Lower leg skin (tissue), 4 donors: ENCODE measurements around the gene SIRT2. TPM values are rescaled to one million over a fixed set of nuclear protein-coding genes. Genes with fewer than 3 reads are reported as not detected.
A peak's percentile ranks its signal among the peaks of the same experiment; 100 is the strongest.

ENCODE experiments used
- DNase-seq, 2 donors: peaks; one replicate each; pipeline ENCODE4 v3.0.0-alpha.2; 2019; ENCODE audit warnings: low spot score in 2 of 2
- H3K4me3 ChIP-seq: fragments of 200-600 bp; sonication (generic); 2 replicates; pipeline ENCODE4 v1.5.1; 2017; ENCODE audit warnings: mild to moderate bottlenecking, low read depth; ENCODE audit not compliant: poor library complexity, severe bottlenecking
- CTCF ChIP-seq, 3 donors: fragments of 450-650 bp; IDR thresholded peaks; one replicate each; pipeline ENCODE4 v1.5.1; 2016; ENCODE audit warnings: antibody characterized with exemption in 3 of 3, mild to moderate bottlenecking in 3 of 3, moderate library complexity in 2 of 3
- POLR2A ChIP-seq, 2 donors: fragments of 450-650 bp; IDR thresholded peaks; one replicate each; pipeline ENCODE4 v1.6.1; 2016 to 2017; ENCODE audit warnings: antibody characterized with exemption in 2 of 2, mild to moderate bottlenecking in 1 of 2, moderate library complexity in 1 of 2
- WGBS, 2 donors: methylation state at CpG; one replicate each; pipeline ENCODE4 v1.1.5; 2018; 5-methylcytosine and 5-hydroxymethylcytosine counted together
- intact Hi-C: fragments of 100-400 bp; cut with DNase I; formaldehyde crosslinking; loops from one replicate; pipeline ENCODE4 v1.15.0; 2023; ENCODE audit warnings: low total_unique reads
- total RNA-seq, 4 donors: library from RNA; depleted of rRNA; stranded (reverse); fragments of >200 nt; gene quantifications; one replicate each; pipeline ENCODE4 v1.1.0, GENCODE V29; 2016

The SIRT2 gene
- total RNA-seq, 4 donors from 2014 or later = 84.6 to 119 (median 101) TPM

- peak overlapping the region; percentile 89 for H3K4me3 ChIP-seq
- TF ChIP-seq POLR2A (IDR thresholded peaks at IDR 0.05) (no peak), CTCF (IDR thresholded peaks at IDR 0.05) (no peak)
- intact Hi-C loops = no loop called here
- DNase-seq = no peak
- WGBS, 2 donors = 17 to 18% methylated on average over 22 of the region's 22 CpGs
Measured at GRCh38 chr19:38848299-38849146, 50.9 kb downstream of the SIRT2 start.

GRCh38 chr19:38846097-38846496 is 53.3 kb downstream of the SIRT2 start:
- intact Hi-C loops = no loop called here
- no peak overlapping the region for H3K4me3 ChIP-seq
- WGBS, 2 donors = 69 to 85% methylated on average over 2 of the region's 2 CpGs
- no peak for DNase-seq
- TF ChIP-seq CTCF (IDR thresholded peaks at IDR 0.05) (no peak), POLR2A (IDR thresholded peaks at IDR 0.05) (no peak)

GRCh38 chr19:38845374-38846024 is 53.9 kb downstream of the SIRT2 start:
- TF ChIP-seq CTCF (IDR thresholded peaks at IDR 0.05) = no peak
- TF ChIP-seq POLR2A (IDR thresholded peaks at IDR 0.05) = no peak
- no peak overlapping the region for H3K4me3 ChIP-seq
- intact Hi-C loops = no loop called here
- DNase-seq = no peak
- WGBS, 2 donors = 87 to 92% methylated on average over 14 of the region's 14 CpGs

GRCh38 chr19:38844093-38844686 is 55.2 kb downstream of the SIRT2 start:
- no peak for TF ChIP-seq POLR2A (IDR thresholded peaks at IDR 0.05)
- no peak for TF ChIP-seq CTCF (IDR thresholded peaks at IDR 0.05)
- intact Hi-C loops = no loop called here
- H3K4me3 ChIP-seq = no peak overlapping the region
- DNase-seq = no peak
- WGBS, 2 donors = 87 to 90% methylated on average over 11 of the region's 11 CpGs

GRCh38 chr19:38843175-38843758 is 56.2 kb downstream of the SIRT2 start:
- WGBS, 2 donors = 97 to 99% methylated on average over 9 of the region's 9 CpGs
- TF ChIP-seq POLR2A (IDR thresholded peaks at IDR 0.05) (no peak), CTCF (IDR thresholded peaks at IDR 0.05) (no peak)
- H3K4me3 ChIP-seq = no peak overlapping the region
- DNase-seq = no peak
- intact Hi-C loops = no loop called here
